ENCODE measurements around the gene MKRN2OS.

- TF ChIP-seq POLR2A (IDR thresholded peaks at IDR 0.05) (no peak), CTCF (IDR thresholded peaks at IDR 0.05) (no peak)
Measured at GRCh38 chr3:12501360-12502020, 43.8 kb downstream of the MKRN2OS start.

All from body of pancreas (tissue), 4 donors.